DMS53 treated with DMSO at 0.1 percent for 48 hours (cell line): ENCODE results near the gene RRP8.

Experiments
- DNase-seq: peaks from one replicate; lab custom pipeline; 2025; ENCODE audit not compliant: unreplicated experiment; lab: John Stamatoyannopoulos, UW

RRP8 gene

DNA sequence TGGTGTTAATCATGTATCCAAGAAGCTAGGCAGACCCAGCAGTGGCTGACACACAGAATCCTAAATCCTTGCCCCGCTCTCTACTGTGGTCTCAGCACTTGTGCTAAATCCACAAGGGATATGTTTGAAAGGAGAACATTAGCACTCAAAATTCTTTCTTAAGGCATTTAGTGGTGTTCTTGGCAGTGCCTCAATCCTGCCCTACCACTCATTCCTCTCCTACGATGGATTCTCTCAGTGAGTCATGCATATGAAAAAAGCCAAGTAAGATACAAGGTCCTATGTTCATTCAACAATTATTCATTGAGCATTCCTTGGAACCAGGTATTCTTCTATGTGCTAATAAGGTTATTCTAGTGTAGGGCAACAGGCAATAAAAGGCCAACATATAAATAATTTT lies 31.2 kb downstream of the RRP8 start:
- DNase-seq: no peak

DNA sequence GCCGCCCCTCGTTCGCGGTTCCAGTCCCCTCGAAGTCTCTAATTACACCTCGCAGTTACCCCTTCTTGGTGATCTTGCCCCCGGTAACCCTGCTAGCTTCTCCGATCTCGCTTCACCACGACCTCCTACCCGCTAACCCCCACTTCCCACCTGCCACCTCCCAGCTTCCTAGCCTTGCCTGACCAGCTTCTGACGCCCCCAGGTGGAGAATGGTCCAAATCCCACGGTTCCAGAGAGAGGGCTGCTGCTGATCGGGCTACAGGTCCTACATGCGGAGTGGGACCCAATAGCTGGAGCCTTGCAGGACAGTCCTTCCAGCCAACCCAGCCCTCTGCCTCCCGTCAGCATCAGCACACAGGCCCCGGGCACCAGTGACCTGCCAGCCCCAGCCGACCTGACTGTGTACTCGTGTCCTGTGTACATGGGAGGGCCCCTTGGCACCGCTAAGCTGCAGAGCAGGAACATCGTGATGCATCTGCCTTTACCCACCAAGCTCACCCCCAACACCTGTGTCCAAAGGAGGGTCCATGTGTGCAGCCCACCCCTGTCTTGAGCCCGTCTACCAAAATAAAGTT lies 31.9 kb downstream of the RRP8 start:
- no peak for DNase-seq

DNA sequence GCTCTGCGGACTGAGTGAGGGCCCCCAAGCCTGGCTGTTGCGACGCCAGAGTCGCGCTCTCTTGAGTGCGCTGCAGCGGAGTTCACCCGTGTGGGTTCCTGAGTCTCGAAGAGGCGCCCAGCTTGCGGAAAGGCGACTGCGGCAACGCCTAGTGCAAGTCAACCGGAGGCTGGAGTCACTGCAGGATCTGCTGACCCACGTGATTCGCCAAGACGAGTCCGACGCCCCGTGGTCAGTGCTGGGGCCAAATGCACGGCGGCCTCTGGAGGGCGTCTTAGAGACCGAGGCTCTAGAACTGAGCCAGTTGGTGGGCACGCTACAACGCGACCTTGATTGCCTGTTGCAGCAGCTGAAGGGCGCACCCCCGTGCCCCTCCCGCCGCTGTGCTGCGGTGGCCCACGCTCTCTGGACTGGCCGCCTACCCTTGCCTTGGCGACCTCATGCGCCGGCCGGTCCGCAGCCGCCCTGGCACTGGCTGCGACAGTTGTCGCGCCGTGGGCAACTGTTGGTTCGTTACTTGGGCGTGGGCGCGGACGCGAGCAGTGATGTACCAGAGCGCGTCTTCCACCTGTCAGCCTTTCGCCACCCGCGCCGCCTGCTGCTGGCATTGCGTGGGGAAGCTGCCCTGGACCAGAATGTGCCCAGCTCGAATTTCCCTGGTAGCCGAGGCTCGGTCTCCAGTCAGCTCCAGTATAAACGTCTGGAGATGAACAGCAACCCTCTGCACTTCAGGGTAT lies 32.6 kb downstream of the RRP8 start:
- DNase-seq: no peak

GRCh38 chr11:6569706-6570105 lies 33.7 kb downstream of the RRP8 start:
- DNase-seq: no peak

GRCh38 chr11:6568191-6568918 lies 35.1 kb downstream of the RRP8 start:
- no peak for DNase-seq

GRCh38 chr11:6567371-6567745 lies 36.1 kb downstream of the RRP8 start:
- DNase-seq: no peak

GRCh38 chr11:6566704-6567370 lies 36.6 kb downstream of the RRP8 start:
- DNase-seq: no peak

- DNase-seq: no peak
Measured at GRCh38 chr11:6565988-6566703, 37.3 kb downstream of the RRP8 start.

GRCh38 chr11:6565325-6565724 lies 38.1 kb downstream of the RRP8 start:
- no peak for DNase-seq

DNA sequence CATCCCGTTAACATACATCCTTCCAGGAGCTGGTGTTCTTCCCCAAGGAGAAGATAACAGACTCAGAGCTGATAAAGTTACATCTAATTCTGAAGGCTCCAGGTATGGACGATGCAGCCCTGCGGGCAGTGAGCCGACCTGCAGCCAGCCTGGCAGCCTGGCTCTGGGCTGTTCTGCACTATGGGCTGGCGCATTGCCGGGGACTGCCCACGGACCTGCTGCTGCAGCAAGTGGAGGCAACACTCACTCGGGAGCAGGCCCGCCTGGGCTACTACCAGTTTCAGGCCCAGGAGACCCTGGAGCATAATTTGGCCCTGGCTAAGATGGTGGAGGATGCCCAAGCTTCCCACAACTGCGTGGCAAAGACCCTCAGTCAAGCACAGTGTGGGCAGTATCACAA lies 39.7 kb downstream of the RRP8 start:
- DNase-seq: no peak

DNA sequence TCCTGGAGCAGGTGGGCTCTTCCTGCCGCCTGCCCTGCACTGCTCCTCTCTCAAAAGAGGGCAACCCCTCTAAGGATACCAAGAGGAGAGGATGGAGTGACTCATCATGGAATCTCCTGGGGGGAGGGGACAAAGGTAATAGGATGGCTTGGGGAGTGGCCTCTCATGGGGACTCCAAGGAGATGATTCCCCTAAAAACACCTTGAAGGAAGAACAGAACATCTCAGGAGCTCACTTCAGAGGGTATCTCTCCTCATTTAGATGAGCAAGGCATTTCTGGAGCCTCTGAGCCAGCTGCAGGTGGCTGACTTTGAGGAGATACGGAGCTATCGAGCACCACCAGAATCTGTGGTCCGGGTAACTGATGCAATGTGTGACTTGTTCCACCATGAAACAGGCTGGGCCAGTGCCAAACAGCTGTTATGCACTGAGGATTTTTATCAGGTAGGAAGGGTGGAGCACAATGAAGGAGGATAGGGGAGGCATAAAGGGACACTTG lies 40.2 kb downstream of the RRP8 start:
- DNase-seq: no peak

DNA sequence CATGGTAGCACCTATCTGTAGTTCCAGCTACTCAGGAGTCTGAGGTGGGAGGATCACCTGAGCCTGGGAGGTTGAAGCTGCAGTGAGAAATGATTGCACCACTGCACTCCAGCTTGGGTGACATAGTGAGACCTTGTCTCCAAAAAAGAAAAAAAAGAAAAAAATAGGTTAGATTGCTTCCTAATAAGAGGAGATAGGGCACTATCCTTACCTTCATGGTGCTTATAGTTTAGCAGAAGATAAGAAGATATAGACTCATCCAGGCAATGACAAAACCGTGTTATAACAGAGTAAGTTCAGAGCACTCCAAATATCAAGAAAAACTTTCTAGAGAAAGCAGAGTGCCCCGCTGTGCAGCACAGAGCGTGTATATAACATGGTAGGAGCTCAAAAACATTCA lies 42.1 kb downstream of the RRP8 start:
- no peak for DNase-seq

DNA sequence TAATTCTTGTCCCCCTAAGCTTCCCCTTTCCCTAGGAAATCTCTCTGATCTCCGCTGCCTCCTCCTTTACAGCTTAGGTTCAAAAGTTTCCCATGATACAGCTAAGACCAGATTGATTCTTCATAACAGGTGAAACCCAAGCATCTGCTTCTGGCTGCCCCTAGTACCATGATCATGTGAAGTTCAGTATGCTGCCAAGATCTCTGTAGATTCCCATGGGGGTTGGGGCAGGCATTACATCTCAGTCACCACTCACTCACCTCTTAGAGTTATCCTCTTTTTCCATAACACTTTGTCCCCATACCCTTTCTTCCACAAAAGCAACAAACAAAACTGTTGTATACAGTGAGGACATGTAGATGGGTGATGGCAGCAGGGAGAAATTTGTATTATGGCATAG lies 44.0 kb downstream of the RRP8 start:
- no peak for DNase-seq

DNA sequence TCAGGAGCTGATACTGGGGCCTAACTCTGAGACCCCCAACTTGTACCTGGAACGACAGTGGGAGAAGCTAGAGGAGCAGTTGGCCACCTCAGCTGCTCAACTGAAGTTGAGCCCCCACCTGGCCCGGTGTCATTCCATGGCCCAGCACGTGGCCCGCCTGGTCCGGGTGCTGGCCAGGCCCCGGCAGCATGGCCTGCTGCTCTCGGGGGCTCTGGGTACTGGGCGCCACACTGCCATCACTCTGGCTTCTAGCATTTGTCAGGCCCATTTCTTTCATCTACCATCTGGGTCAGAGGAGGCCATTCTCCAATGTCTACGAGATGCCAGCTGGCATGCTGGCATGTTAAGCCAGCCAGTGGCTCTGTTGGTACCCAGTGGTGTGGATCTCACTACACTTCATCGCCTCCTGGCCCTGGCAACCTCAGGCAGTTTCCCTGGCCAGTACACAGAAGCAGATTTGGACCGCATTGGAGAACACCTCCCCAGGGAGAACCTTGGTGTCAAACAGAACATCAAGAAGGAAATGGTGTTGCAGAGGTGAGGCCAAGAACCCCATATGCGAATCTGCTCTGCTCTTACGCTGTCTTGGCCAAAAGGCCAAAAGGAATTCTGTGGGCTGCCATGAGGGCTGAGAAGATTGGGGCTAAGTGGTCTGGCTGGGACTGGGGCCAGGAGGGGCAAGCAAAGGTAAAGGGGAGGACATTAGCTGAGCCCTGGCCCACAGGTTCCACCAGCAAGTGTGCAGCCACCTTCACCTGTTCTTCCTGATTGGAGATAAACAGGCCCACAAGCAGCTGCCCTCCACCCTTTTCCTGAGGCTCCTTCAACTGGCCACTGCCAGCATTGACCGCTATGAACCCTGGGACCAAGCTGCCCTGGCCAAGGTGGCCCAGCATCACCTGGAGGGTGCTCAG lies 45.4 kb downstream of the RRP8 start:
- no peak for DNase-seq

DNA sequence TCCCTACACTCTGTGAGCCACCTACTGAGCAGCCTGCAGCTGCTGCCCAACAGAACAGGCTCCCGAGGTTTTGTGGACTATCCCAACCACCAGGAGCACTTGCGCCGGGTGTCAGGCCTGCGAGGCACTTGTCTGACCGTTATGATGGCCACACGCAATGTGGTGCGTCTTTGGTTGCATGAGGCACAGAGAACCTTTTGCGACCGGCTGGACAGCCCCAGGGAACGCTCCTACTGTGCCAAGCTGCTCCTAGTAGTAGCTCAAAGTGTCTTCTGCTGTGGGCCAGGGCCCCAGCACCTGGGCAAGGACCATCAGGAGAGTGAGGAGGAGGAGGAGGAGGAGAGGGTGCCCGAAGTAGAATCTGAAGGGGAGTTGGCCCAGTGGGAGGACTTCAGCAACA lies 46.4 kb downstream of the RRP8 start:
- no peak for DNase-seq

- DNase-seq: no peak
Measured at GRCh38 chr11:6556139-6556949, 47.1 kb downstream of the RRP8 start.

DNA sequence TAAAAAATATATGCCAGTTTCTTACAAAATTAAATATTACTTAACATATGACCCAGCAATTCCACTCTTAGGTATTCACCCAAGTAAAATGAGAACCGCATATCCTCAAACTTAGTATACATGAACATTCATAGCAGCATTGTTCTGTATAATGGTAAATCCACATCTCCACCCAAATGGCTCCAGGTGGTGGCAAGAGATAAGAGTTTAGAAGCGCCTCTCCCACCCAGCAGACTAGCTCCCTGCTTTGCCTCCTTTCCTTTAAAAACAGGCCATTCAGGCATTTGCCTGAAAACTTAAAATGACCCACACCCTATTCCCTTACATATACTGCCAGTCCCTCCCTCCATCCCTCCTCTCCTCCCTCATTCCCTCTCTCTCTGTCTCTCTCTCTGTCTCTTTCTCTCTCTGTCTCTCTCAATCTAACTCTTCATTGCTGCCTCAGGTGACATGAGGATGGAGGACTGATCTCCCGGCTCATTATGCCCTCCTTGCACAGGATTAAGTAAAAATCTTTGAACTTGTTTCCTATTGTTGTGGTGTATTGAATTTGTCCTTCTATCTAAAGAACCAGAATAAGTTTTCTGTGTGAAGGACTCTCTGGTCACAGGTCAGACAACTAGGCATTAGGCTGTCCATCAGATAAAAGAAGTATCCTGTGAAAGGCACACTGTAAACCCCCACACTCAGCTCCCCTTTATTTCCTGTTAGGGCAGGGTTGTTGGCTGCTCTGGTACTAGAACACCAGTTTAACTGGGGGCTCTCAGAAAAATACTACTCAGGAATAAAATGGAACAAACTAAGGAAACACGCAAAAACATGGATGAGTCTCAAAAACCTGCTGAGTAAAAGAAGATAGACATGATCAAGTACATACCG lies 48.3 kb downstream of the RRP8 start:
- DNase-seq: no peak

DNA sequence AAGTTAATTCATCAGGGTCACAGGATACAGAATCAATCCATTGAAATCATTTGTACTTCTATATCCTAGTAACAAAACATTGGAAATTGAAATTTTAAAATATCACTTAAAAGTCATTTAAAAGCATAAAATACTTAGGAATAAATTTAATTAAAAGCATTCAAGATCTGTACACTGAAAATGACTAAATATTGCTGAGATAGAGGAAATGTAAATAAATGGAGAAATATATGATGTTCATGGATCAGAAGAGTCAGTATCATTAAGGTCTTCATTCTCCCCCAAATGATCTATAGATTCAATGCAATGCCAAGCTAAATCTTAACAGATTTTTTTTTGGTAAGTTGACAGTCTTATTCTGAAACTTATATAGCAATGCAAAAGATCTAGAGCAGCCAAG lies 49.8 kb downstream of the RRP8 start:
- no peak for DNase-seq
